Right atrium auricular region (tissue), 2 donors: Measurements from ENCODE around the gene RIGI. TPM values are rescaled to one million over a fixed set of nuclear protein-coding genes. Genes with fewer than 3 reads are reported as not detected.

Experiments used
- DNase-seq: peaks from one replicate; pipeline ENCODE4 v3.0.0-alpha.2; 2019; ENCODE audit warnings: low spot score
- H3K27ac ChIP-seq, 2 donors: fragments of 200-600 bp; sonication (generic); 1 replicate in 1 of 2; 2 replicates in 1 of 2; pipeline ENCODE4 v1.5.1; 2016 to 2019
- H3K27me3 ChIP-seq, 2 donors: fragments of 200-600 bp; sonication (generic); one replicate each; pipeline versions ENCODE4 v1.5.1 to v1.6.0; 2017 to 2019
- H3K36me3 ChIP-seq: fragments of 200-600 bp; sonication (generic); one replicate; pipeline ENCODE4 v1.5.1; 2016
- H3K4me1 ChIP-seq, 2 donors: fragments of 200-600 bp; sonication (generic); one replicate each; pipeline versions ENCODE4 v1.5.1 to v1.6.0; 2017 to 2019
- H3K4me3 ChIP-seq, 2 donors: fragments of 200-600 bp; sonication (generic); 1 replicate in 1 of 2; 2 replicates in 1 of 2; pipeline ENCODE4 v1.5.1; 2017 to 2019; ENCODE audit warnings: mild to moderate bottlenecking in 1 of 2, moderate library complexity in 1 of 2
- H3K9me3 ChIP-seq, 2 donors: fragments of 200-600 bp; sonication (generic); one replicate each; pipeline ENCODE4 v1.5.1; 2019
- CTCF ChIP-seq, 2 donors: fragments of 200-600 bp; sonication (generic); IDR thresholded peaks; one replicate each; pipeline ENCODE4 v1.5.1; 2019; ENCODE audit warnings: antibody characterized with exemption in 2 of 2
- total RNA-seq, 2 donors: library from RNA; depleted of rRNA; stranded (reverse); fragments of >200 nt; gene quantifications; one replicate each; pipeline ENCODE4 v1.1.0, GENCODE V29; 2016

RIGI gene
- total RNA-seq, 2 donors from 2014 or later, result 2.6 to 3.1 TPM

DNA sequence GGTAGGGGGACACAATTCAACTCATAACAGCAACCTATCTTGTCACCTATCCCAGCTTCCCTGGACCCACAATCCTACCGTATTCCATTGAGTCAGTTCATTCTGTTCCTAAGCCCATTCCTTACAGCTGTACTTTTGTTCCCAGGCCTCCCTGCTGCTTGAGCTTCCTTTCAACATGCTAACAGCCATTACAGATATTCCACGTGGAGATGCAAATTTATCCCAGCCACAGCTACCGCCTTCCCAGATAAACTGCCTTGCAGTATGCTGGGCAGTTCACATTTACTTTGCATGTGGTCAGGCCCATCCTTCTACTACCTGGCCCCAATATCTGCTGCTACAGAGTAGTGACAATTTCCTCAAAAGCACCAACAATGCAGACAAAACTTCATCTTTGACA, 23.0 kb downstream of the RIGI start:
- H3K36me3 ChIP-seq, result peaks cover 3% of the 10 kb centered on the region
- DNase-seq, result no peak
- H3K27ac ChIP-seq, result no peak overlapping the region
- H3K27me3 ChIP-seq, result no peaks in the 10 kb centered on the region
- no peaks in the 10 kb centered on the region for H3K4me1 ChIP-seq
- TF ChIP-seq CTCF (IDR thresholded peaks at IDR 0.05), result no peak
- H3K9me3 ChIP-seq, result no peaks in the 10 kb centered on the region
- H3K4me3 ChIP-seq, result no peak overlapping the region

DNA sequence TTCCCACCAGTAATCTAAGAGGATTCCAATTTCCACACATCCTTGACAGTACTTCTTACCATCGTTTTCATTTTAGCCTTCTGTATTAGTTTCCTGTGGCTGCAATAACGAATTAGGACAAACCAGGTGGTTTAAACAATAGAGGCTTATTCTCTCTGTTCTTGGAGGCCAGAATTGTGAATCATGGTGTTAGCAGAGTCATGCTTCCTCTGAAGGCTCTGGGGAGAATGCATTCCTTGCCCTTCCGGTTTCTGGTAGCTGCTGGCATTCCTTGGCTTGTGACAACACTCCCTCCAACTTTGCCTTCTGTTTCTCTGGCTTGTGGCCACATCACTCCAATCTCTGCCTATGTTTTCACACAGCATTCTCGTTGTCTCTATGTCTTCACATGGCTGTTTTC, 23.5 kb downstream of the RIGI start:
- H3K36me3 ChIP-seq, result peaks cover 7% of the 10 kb centered on the region
- TF ChIP-seq CTCF (IDR thresholded peaks at IDR 0.05), result no peak
- no peak overlapping the region for H3K4me3 ChIP-seq
- no peaks in the 10 kb centered on the region for H3K4me1 ChIP-seq
- no peak for DNase-seq
- no peak overlapping the region for H3K27ac ChIP-seq
- H3K27me3 ChIP-seq, result no peaks in the 10 kb centered on the region
- H3K9me3 ChIP-seq, result no peaks in the 10 kb centered on the region

GRCh38 chr9:32501868-32502267, 24.1 kb downstream of the RIGI start:
- Histone ChIP-seq H3K4me1 (no peaks in the 10 kb centered on the region), H3K36me3 (peaks cover 7% of the 10 kb centered on the region), H3K27me3 (no peaks in the 10 kb centered on the region), H3K27ac (no peak overlapping the region), H3K4me3 (no peak overlapping the region), H3K9me3 (no peaks in the 10 kb centered on the region)
- DNase-seq, result no peak
- TF ChIP-seq CTCF (IDR thresholded peaks at IDR 0.05), result no peak

DNA sequence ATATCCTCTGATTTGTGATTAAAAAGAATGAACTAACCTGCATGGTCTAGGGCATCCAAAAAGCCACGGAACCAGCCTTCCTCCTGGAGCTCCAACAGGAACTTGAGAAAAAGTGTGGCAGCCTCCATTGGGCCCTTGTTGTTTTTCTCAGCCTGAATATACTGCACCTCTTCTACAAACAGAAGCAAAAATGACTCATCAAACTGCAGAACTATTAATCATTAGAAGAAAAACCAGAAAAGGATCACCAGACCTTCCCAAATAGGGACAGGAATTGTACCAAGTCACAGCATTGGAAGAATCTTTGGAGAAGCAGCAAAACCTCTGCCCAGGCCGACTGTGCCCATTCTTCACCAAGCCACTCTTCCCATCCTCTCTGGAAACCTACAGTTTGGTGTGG, 25.2 kb downstream of the RIGI start:
- Histone ChIP-seq H3K27ac (no peak overlapping the region), H3K27me3 (no peaks in the 10 kb centered on the region), H3K36me3 (peaks cover 7% of the 10 kb centered on the region), H3K4me3 (no peak overlapping the region), H3K9me3 (no peaks in the 10 kb centered on the region), H3K4me1 (no peaks in the 10 kb centered on the region)
- no peak for DNase-seq
- no peak for TF ChIP-seq CTCF (IDR thresholded peaks at IDR 0.05)

DNA sequence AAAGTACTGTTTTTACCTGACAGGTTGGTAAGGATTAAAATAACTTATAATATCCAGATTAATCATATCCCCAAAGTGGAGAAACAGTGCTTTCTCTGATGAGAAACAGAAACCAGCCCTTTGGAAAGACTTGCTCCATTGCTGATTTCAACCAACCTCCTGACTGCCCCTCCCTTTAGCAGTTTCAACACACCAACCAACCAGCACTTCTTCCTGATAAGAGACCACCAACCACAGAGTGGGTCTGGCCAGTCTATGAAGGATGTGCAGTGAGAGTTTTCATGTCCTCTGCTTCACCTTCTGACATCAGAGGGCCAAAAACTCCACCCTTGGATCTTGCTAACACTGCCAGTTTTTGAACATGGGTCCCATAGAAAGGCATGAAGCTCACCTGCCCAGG, 28.1 kb downstream of the RIGI start:
- H3K27me3 ChIP-seq, result no peaks in the 10 kb centered on the region
- TF ChIP-seq CTCF (IDR thresholded peaks at IDR 0.05), result no peak
- no peaks in the 10 kb centered on the region for H3K9me3 ChIP-seq
- DNase-seq, result no peak
- H3K27ac ChIP-seq, result no peak overlapping the region
- peaks cover 7% of the 10 kb centered on the region for H3K36me3 ChIP-seq
- no peaks in the 10 kb centered on the region for H3K4me1 ChIP-seq
- H3K4me3 ChIP-seq, result no peak overlapping the region

DNA sequence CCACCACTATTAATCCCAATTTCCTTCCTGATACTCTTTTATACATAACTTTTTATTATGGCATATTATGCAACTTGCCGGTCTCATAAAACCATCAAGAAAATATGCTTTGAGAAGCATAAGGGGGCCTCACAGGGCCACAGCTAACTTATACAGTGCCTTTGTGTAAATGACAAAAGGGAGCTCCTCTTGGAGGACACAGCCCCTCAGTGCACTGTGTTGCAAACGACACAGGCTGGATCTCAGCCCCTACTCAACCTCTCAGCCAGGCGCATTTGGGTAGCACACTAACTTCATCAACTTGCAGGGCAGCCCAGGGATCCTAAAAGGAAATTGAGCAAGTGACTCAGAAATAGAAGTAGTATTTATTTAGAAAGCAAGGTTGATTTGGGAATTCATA, 35.4 kb downstream of the RIGI start:
- DNase-seq, result no peak
- Histone ChIP-seq H3K9me3 (no peaks in the 10 kb centered on the region), H3K36me3 (peaks cover 21% of the 10 kb centered on the region), H3K4me3 (no peak overlapping the region), H3K27ac (no peak overlapping the region), H3K4me1 (no peaks in the 10 kb centered on the region), H3K27me3 (no peaks in the 10 kb centered on the region)
- TF ChIP-seq CTCF (IDR thresholded peaks at IDR 0.05), result no peak
